Tibial nerve (tissue), 4 donors: ENCODE data around the gene M1AP. TPM values are rescaled to one million over a fixed set of nuclear protein-coding genes. Genes with fewer than 3 reads are reported as not detected.

Experiments used
- DNase-seq, 2 donors: peaks; one replicate each; pipeline ENCODE4 v3.0.0-alpha.2; 2019; ENCODE audit warnings: low spot score in 2 of 2
- H3K27ac ChIP-seq, 4 donors: fragments of 200-600 bp; sonication (generic) in 3 of 4; one replicate each; pipeline ENCODE4 v1.5.1; 2017 to 2019; ENCODE audit warnings: mild to moderate bottlenecking in 1 of 4
- H3K27me3 ChIP-seq, 2 donors: fragments of 200-600 bp; sonication (generic) in 1 of 2; one replicate each; pipeline versions ENCODE4 v1.5.1 to v1.6.0; 2017 to 2019
- H3K36me3 ChIP-seq, 3 donors: fragments of 200-600 bp; sonication (generic); one replicate each; pipeline ENCODE4 v1.5.1; 2018 to 2019
- H3K4me1 ChIP-seq, 4 donors: fragments of 200-600 bp; sonication (generic) in 3 of 4; one replicate each; pipeline ENCODE4 v1.5.1; 2017 to 2019
- H3K4me3 ChIP-seq, 4 donors: fragments of 200-600 bp; sonication (generic) in 3 of 4; one replicate each; pipeline ENCODE4 v1.5.1; 2017 to 2019; ENCODE audit warnings: mild to moderate bottlenecking in 1 of 4, moderate library complexity in 1 of 4
- H3K9me3 ChIP-seq, 4 donors: fragments of 200-600 bp; sonication (generic) in 3 of 4; one replicate each; pipeline ENCODE4 v1.5.1; 2017 to 2019
- EP300 ChIP-seq, 2 donors: sonication (generic); formaldehyde crosslinking; IDR thresholded peaks; one replicate each; pipeline ENCODE4 v1.6.1; 2017; ENCODE audit warnings: antibody characterized with exemption in 2 of 2, mild to moderate bottlenecking in 1 of 2
- POLR2A ChIP-seq, 2 donors: fragments of 450-650 bp; IDR thresholded peaks; one replicate each; pipeline ENCODE4 v1.6.1; 2017; ENCODE audit warnings: antibody characterized with exemption in 2 of 2, mild to moderate bottlenecking in 2 of 2, moderate library complexity in 2 of 2
- WGBS, 2 donors: methylation state at CpG; one replicate each; pipeline ENCODE4 v1.1.5; 2018; 5-methylcytosine and 5-hydroxymethylcytosine counted together
- total RNA-seq, 4 donors: library from RNA; depleted of rRNA; stranded (reverse); fragments of >200 nt; gene quantifications; one replicate each; pipeline ENCODE4 v1.1.0, GENCODE V29; 2016
- TF ChIP-seq, protein P1 (sequence below), 5 experiments: fragments of 200-600 bp in 3 of 5; fragments of 450-650 bp in 2 of 5; sonication (generic) in 3 of 5; IDR thresholded peaks; one replicate each; pipeline ENCODE4 v1.5.1; 2016 to 2019; ENCODE audit warnings: antibody characterized with exemption in 5 of 5, mild to moderate bottlenecking in 3 of 5, moderate library complexity in 2 of 5

M1AP gene
- total RNA-seq, 4 donors from 2014 or later = 0.21 TPM; not detected in 3

DNA sequence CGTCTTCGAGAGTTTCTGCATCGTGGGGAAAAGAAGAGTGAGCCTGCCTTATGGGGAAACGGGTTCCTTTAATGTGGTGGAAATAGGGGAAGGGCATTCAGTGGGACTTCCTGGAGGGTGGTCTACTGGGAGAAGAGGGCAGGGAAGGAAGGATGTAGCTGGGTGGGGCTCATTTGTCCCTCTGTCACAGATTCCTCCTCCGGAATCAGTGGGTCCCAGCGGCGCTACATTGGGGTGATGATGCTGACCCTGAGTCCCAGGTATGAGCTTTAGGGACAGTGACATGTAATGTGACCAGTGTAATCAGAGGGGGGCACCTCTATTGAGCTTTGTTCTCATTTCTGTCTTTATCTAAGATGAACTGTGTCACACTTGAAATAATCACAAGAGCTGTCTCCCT is 116.5 kb downstream of the M1AP start:
- Histone ChIP-seq H3K27me3 (no peaks in the 10 kb centered on the region), H3K4me3 (no peak overlapping the region), H3K36me3 (peaks cover 0 to 59% (median 5%) of the 10 kb centered on the region in 3 donors), H3K4me1 (peaks cover 0 to 34% (median 19%) of the 10 kb centered on the region in 4 donors), H3K27ac (peak overlapping the region in 1 of 4 donors; percentile 25), H3K9me3 (no peaks in the 10 kb centered on the region)
- 79 to 81% methylated on average over 7 of the region's 7 CpGs for WGBS, 2 donors
- DNase-seq = no peak
- TF ChIP-seq POLR2A (IDR thresholded peaks at IDR 0.05) = no peak
- TF ChIP-seq, protein P1, sequence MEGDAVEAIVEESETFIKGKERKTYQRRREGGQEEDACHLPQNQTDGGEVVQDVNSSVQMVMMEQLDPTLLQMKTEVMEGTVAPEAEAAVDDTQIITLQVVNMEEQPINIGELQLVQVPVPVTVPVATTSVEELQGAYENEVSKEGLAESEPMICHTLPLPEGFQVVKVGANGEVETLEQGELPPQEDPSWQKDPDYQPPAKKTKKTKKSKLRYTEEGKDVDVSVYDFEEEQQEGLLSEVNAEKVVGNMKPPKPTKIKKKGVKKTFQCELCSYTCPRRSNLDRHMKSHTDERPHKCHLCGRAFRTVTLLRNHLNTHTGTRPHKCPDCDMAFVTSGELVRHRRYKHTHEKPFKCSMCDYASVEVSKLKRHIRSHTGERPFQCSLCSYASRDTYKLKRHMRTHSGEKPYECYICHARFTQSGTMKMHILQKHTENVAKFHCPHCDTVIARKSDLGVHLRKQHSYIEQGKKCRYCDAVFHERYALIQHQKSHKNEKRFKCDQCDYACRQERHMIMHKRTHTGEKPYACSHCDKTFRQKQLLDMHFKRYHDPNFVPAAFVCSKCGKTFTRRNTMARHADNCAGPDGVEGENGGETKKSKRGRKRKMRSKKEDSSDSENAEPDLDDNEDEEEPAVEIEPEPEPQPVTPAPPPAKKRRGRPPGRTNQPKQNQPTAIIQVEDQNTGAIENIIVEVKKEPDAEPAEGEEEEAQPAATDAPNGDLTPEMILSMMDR (IDR thresholded peaks at IDR 0.05) = no peak
- TF ChIP-seq EP300 (IDR thresholded peaks at IDR 0.05) = no peak

DNA sequence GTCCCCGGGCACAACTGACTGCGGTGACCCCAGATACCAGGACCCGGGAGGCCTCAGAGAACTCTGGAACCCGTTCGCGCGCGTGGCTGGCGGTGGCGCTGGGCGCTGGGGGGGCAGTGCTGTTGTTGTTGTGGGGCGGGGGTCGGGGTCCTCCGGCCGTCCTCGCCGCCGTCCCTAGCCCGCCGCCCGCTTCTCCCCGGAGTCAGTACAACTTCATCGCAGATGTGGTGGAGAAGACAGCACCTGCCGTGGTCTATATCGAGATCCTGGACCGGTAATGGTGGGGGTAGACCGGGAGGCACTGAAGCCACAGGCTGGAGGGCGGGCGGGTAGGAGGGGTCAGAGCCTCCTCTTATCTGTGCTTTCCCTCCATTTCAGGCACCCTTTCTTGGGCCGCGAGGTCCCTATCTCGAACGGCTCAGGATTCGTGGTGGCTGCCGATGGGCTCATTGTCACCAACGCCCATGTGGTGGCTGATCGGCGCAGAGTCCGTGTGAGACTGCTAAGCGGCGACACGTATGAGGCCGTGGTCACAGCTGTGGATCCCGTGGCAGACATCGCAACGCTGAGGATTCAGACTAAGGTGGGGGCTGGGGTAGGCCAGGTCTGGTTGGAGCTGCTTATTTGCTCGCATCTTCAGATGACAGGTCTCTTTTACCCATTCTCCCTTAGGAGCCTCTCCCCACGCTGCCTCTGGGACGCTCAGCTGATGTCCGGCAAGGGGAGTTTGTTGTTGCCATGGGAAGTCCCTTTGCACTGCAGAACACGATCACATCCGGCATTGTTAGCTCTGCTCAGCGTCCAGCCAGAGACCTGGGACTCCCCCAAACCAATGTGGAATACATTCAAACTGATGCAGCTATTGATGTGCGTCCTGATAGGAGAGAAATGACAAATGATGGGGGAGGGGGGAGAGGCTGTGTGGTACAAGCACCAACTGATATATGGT is 117.6 kb downstream of the M1AP start:
- Histone ChIP-seq H3K9me3 (no peaks in the 10 kb centered on the region), H3K4me1 (peaks cover 0 to 34% (median 19%) of the 10 kb centered on the region in 4 donors), H3K27ac (peak overlapping the region; percentile 54 to 90 (median 84)), H3K4me3 (peak overlapping the region; percentile 63 to 96 (median 77)), H3K36me3 (peaks cover 0 to 70% (median 12%) of the 10 kb centered on the region in 3 donors), H3K27me3 (no peaks in the 10 kb centered on the region)
- TF ChIP-seq, protein P1 (IDR thresholded peaks at IDR 0.05) = no peak
- TF ChIP-seq EP300 (IDR thresholded peaks at IDR 0.05) (no peak), POLR2A (IDR thresholded peaks at IDR 0.05) (no peak)
- WGBS, 2 donors = 2% methylated on average over 42 of the region's 54 CpGs
- DNase-seq = no peak

DNA sequence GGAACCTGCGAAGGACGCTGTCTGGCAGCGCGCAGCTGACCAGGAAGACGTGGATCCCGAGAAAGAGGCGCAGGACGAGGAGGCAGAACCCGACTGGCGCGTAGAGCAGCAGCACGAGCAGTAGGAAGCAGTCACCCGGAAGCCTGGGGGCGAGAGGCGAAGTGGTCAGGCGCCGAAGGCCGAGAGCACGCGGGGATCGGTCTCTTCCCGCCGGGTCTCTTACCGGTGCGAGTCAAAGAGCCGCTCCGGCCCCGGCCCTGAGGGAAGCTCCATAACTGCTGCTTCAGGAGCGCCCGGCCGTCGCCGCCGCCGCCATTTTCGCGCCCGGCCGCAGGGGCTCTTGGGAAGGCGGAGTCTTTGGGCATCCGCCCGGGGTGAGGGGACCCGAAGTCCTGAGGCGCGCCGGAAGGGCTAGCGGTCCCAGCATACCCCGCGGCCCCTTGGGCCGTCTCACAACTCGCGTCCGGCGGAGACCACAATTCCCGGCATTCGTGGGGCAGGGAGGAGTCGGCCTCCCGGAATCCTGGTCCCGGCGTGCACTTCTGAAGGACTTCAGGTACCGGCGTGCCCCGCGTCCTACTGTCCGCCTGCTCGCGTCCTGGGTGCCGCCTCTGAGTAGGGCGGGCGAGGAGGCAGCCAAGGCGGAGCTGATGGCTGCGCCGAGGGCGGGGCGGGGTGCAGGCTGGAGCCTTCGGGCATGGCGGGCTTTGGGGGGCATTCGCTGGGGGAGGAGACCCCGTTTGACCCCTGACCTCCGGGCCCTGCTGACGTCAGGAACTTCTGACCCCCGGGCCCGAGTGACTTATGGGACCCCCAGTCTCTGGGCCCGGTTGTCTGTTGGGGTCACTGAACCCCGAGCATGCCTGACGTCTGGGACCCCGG is 118.5 kb downstream of the M1AP start, which contains the start of the genes AUP1 and HTRA2:
TSS of gene AUP1 (minus strand) at position 350 of the 882 bp plus-strand sequence. CDS start at position 273, 77 bp downstream.
TSS of gene HTRA2 (plus strand) at position 577 of the 882 bp plus-strand sequence. CDS start at position 651, 74 bp downstream.
- peaks cover 0 to 34% (median 19%) of the 10 kb centered on the region in 4 donors for H3K4me1 ChIP-seq
- peak within 1 kb of the TSS; percentile 72 to 90 (median 84) for H3K27ac ChIP-seq
- DNase-seq = peak; percentile 94 to 95
- TF ChIP-seq, protein P1 (IDR thresholded peaks at IDR 0.05) = peak in 2 of 5 experiments; percentile 40 to 61
- TF ChIP-seq POLR2A (IDR thresholded peaks at IDR 0.05) = peak; percentile 22 to 79
- peak; percentile 88 to 96 for TF ChIP-seq EP300 (IDR thresholded peaks at IDR 0.05)
- H3K27me3 ChIP-seq = no peaks in the 10 kb centered on the region
- peaks cover 0 to 72% (median 12%) of the 10 kb centered on the region in 3 donors for H3K36me3 ChIP-seq
- H3K4me3 ChIP-seq = peak within 1 kb of the TSS; percentile 63 to 96 (median 77)
- no peaks in the 10 kb centered on the region for H3K9me3 ChIP-seq
- 0 to 2% methylated on average over 44 to 68 of the region's 87 CpGs for WGBS, 2 donors

DNA sequence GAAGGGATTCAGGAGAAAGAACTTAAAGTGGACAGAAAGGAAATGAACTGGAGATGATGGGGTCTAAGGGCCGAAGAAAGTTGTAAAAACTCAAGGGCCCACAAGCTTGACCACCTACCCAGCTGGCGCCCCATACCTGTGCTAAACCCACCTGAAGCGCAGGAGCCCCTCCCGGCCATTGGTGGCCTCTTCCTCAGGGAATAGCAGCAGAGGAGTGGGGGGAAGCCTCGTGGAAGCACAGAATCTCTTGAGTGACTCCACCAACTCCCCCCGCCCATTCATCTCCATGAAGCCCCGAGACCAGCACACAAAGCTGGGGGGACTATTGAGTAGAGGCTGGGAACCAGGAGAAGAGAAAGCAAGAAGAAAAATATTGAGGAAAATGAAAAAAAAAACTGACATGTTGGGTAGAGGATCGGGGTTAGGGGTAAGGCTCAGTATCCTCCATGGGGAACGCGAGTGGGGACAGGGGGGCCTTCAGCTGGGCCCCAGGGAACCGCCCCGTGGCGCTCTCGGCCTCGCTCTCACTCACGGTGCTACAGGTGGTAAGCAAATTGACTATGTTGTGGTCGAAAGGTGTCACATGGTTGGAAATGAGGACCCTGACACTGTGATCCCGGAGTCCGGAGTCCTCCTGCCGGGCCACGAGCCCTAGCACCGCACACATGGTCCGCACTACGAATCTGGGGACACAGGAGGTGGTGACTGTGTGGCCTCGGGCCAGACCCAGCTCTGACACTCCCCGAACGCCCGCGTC is 119.4 kb downstream of the M1AP start:
- Histone ChIP-seq H3K4me3 (peak overlapping the region; percentile 63 to 82 (median 68)), H3K36me3 (peaks cover 0 to 65% (median 12%) of the 10 kb centered on the region in 3 donors), H3K27me3 (no peaks in the 10 kb centered on the region), H3K9me3 (no peaks in the 10 kb centered on the region), H3K27ac (peak overlapping the region; percentile 72 to 90 (median 82)), H3K4me1 (peaks cover 0 to 34% (median 19%) of the 10 kb centered on the region in 4 donors)
- 15 to 16% methylated on average over 28 to 29 of the region's 29 CpGs for WGBS, 2 donors
- DNase-seq = no peak
- TF ChIP-seq POLR2A (IDR thresholded peaks at IDR 0.05) (no peak), EP300 (IDR thresholded peaks at IDR 0.05) (no peak)
- TF ChIP-seq, protein P1 (IDR thresholded peaks at IDR 0.05) = no peak
